Neural progenitor cell (in vitro differentiated cells): ENCODE results near the gene PPM1L. TPM values are rescaled to one million over a fixed set of nuclear protein-coding genes. Genes with fewer than 3 reads are reported as not detected.

ENCODE experiments used
- DNase-seq: peaks from one replicate; pipeline ENCODE4 v3.0.0-alpha.2; 2016; ENCODE audit warnings: low spot score
- H2AFZ ChIP-seq: fragments of 200-600 bp; sonication (generic); replicated peaks from 2 replicates; pipeline ENCODE4 v1.6.1; 2016; ENCODE audit warnings: antibody characterized with exemption
- H3F3A ChIP-seq: fragments of 200-600 bp; sonication (generic); 2 replicates; pipeline ENCODE4 v1.6.1; 2016; ENCODE audit warnings: antibody characterized with exemption, low read depth
- H3K27ac ChIP-seq: fragments of 200-600 bp; sonication (generic); 2 replicates; pipeline ENCODE4 v1.5.1; 2016; ENCODE audit warnings: mild to moderate bottlenecking
- H3K27me3 ChIP-seq: fragments of 200-600 bp; sonication (generic); 2 replicates; pipeline ENCODE4 v1.6.1; 2016; ENCODE audit warnings: mild to moderate bottlenecking, moderate library complexity
- H3K36me3 ChIP-seq: fragments of 200-600 bp; sonication (generic); 2 replicates; pipeline ENCODE4 v1.5.1; 2016
- H3K4me1 ChIP-seq: fragments of 200-600 bp; sonication (generic); 2 replicates; pipeline ENCODE4 v1.6.1; 2016; ENCODE audit warnings: mixed run types
- H3K4me2 ChIP-seq: fragments of 200-600 bp; sonication (generic); 2 replicates; pipeline ENCODE4 v1.6.1; 2016
- H3K4me3 ChIP-seq: fragments of 200-600 bp; sonication (generic); 2 replicates; pipeline ENCODE4 v1.5.1; 2016
- H3K79me2 ChIP-seq: fragments of 200-600 bp; sonication (generic); 2 replicates; pipeline ENCODE4 v1.6.1; 2016; ENCODE audit warnings: low read depth
- H3K9ac ChIP-seq: fragments of 200-600 bp; sonication (generic); 2 replicates; pipeline ENCODE4 v1.6.1; 2016
- H3K9me3 ChIP-seq: fragments of 200-600 bp; sonication (generic); 2 replicates; pipeline ENCODE4 v1.5.1; 2016; ENCODE audit warnings: low read depth
- H4K20me1 ChIP-seq: fragments of 200-600 bp; sonication (generic); 2 replicates; pipeline ENCODE4 v1.6.1; 2016; ENCODE audit warnings: low read depth
- H3K27ac Mint-ChIP-seq: 3 replicates; pipeline ENCODE4 v1.8.0; 2021; ENCODE audit warnings: mixed read lengths
- H3K27me3 Mint-ChIP-seq: 2 replicates; pipeline ENCODE4 v1.8.0; 2022; ENCODE audit warnings: low read depth, mild to moderate bottlenecking, inconsistent platforms, moderate library complexity, mixed read lengths; ENCODE audit not compliant: insufficient read depth
- H3K36me3 Mint-ChIP-seq: 3 replicates; pipeline ENCODE4 v1.8.0; 2021; ENCODE audit warnings: mixed read lengths
- H3K4me1 Mint-ChIP-seq: 3 replicates; pipeline ENCODE4 v1.8.0; 2021; ENCODE audit warnings: mixed read lengths
- H3K4me3 Mint-ChIP-seq: 3 replicates; pipeline ENCODE4 v1.8.0; 2021; ENCODE audit warnings: mild to moderate bottlenecking, moderate library complexity, mixed read lengths
- H3K9me3 Mint-ChIP-seq: 3 replicates; pipeline ENCODE4 v1.8.0; 2020; ENCODE audit warnings: mixed read lengths
- CTCF ChIP-seq: fragments of 200-600 bp; sonication (generic); IDR thresholded peaks from 2 replicates; pipeline ENCODE4 v1.5.1; 2017; ENCODE audit warnings: antibody characterized with exemption, mild to moderate bottlenecking
- EZH2 ChIP-seq: fragments of 200-600 bp; sonication (generic); IDR thresholded peaks from 2 replicates; pipeline ENCODE4 v1.6.1; 2017; ENCODE audit warnings: antibody characterized with exemption, mild to moderate bottlenecking, moderate library complexity
- EZH2phosphoT487 ChIP-seq: fragments of 200-600 bp; sonication (generic); IDR thresholded peaks from 2 replicates; pipeline ENCODE4 v1.6.1; 2017; ENCODE audit warnings: antibody characterized with exemption
- total RNA-seq: library from RNA; depleted of rRNA; stranded (reverse); fragments of >200 nt; gene quantifications from 2 replicates; pipeline ENCODE4 v1.2.3, GENCODE V29; 2015; ENCODE audit warnings: low replicate concordance

PPM1L gene
- total RNA-seq, 1 donor from 2014 or later: 16.5 TPM

- peaks cover 23% of the 10 kb centered on the region for H3K4me1 ChIP-seq
- Mint-ChIP-seq H3K27ac (no peak overlapping the region), H3K9me3 (peaks cover 4% of the 10 kb centered on the region), H3K4me3 (no peak overlapping the region), H3K27me3 (no peaks in the 10 kb centered on the region), H3K4me1 (peaks cover 12% of the 10 kb centered on the region), H3K36me3 (peaks cover 2% of the 10 kb centered on the region)
- no peak for DNase-seq
- H3K4me2 ChIP-seq: no peak overlapping the region
- H3K27me3 ChIP-seq: no peaks in the 10 kb centered on the region
- peaks cover 57% of the 10 kb centered on the region for H3K79me2 ChIP-seq
- H3K9ac ChIP-seq: no peak overlapping the region
- no peak overlapping the region for H3K27ac ChIP-seq
- H3F3A ChIP-seq: no peaks in the 10 kb centered on the region
- no peak overlapping the region for H3K4me3 ChIP-seq
- H3K36me3 ChIP-seq: no peaks in the 10 kb centered on the region
- no peaks in the 10 kb centered on the region for H4K20me1 ChIP-seq
- H2AFZ ChIP-seq: no peak overlapping the region
- TF ChIP-seq EZH2phosphoT487 (no peak), EZH2 (no peak), CTCF (no peak)
- no peaks in the 10 kb centered on the region for H3K9me3 ChIP-seq
Observed at GRCh38 chr3:160781402-160781801, 25.4 kb downstream of the PPM1L start.

GRCh38 chr3:160781863-160782262 lies 25.8 kb downstream of the PPM1L start:
- no peak overlapping the region for H3K9ac ChIP-seq
- TF ChIP-seq CTCF: no peak
- TF ChIP-seq EZH2phosphoT487: no peak
- TF ChIP-seq EZH2: no peak
- H3K4me3 ChIP-seq: no peak overlapping the region

GRCh38 chr3:160784853-160785252 lies 28.8 kb downstream of the PPM1L start:
- Mint-ChIP-seq H3K4me3 (no peak overlapping the region), H3K36me3 (peaks cover 5% of the 10 kb centered on the region), H3K27ac (no peak overlapping the region), H3K4me1 (peaks cover 9% of the 10 kb centered on the region), H3K27me3 (no peaks in the 10 kb centered on the region), H3K9me3 (peaks cover 23% of the 10 kb centered on the region)
- no peaks in the 10 kb centered on the region for H4K20me1 ChIP-seq
- no peak overlapping the region for H2AFZ ChIP-seq
- no peaks in the 10 kb centered on the region for H3K27me3 ChIP-seq
- DNase-seq: no peak
- H3K27ac ChIP-seq: no peak overlapping the region
- H3K4me2 ChIP-seq: no peak overlapping the region
- no peaks in the 10 kb centered on the region for H3F3A ChIP-seq
- peaks cover 6% of the 10 kb centered on the region for H3K36me3 ChIP-seq
- H3K4me3 ChIP-seq: no peak overlapping the region
- H3K4me1 ChIP-seq: peaks cover 19% of the 10 kb centered on the region
- no peak overlapping the region for H3K9ac ChIP-seq
- TF ChIP-seq CTCF (no peak), EZH2phosphoT487 (no peak), EZH2 (no peak)
- peaks cover 12% of the 10 kb centered on the region for H3K9me3 ChIP-seq
- peaks cover 56% of the 10 kb centered on the region for H3K79me2 ChIP-seq

More at GRCh38 chr3:160781863-160782262, 25.8 kb downstream of the PPM1L start:
- no peak overlapping the region for H2AFZ ChIP-seq
- H3K4me1 ChIP-seq: peaks cover 23% of the 10 kb centered on the region
- Mint-ChIP-seq H3K27ac (no peak overlapping the region), H3K27me3 (no peaks in the 10 kb centered on the region), H3K4me1 (peaks cover 12% of the 10 kb centered on the region), H3K9me3 (peaks cover 7% of the 10 kb centered on the region), H3K36me3 (peaks cover 5% of the 10 kb centered on the region), H3K4me3 (no peak overlapping the region)
- H3K36me3 ChIP-seq: no peaks in the 10 kb centered on the region
- no peak overlapping the region for H3K4me2 ChIP-seq
- no peak for DNase-seq
- no peaks in the 10 kb centered on the region for H4K20me1 ChIP-seq
- H3K27ac ChIP-seq: no peak overlapping the region
- H3F3A ChIP-seq: no peaks in the 10 kb centered on the region
- H3K27me3 ChIP-seq: no peaks in the 10 kb centered on the region
- peaks cover 2% of the 10 kb centered on the region for H3K9me3 ChIP-seq
- H3K79me2 ChIP-seq: peaks cover 58% of the 10 kb centered on the region
